Heart left ventricle (tissue), 16 donors: ENCODE data around the gene TMPRSS11B. TPM values are rescaled to one million over a fixed set of nuclear protein-coding genes. Genes with fewer than 3 reads are reported as not detected.

ENCODE experiments used
- ATAC-seq, 4 donors: fragments of 200-7000 bp; cut with Tn5 transposase; one replicate each; pipeline ENCODE4 v1.9.1; 2020 to 2022; ENCODE audit warnings: moderate library complexity in 4 of 4, mild to moderate bottlenecking in 3 of 4, moderate number of reproducible peaks in 1 of 4
- DNase-seq, 5 donors: peaks; one replicate each; pipeline ENCODE4 v3.0.0-alpha.2; 2020
- H3K27ac ChIP-seq, 12 donors: fragments of 200-600 bp; sonication (generic) in 4 of 12; one replicate each; pipeline versions ENCODE4 v1.5.0 to v1.8.0; 2016 to 2022; ENCODE audit warnings: mild to moderate bottlenecking in 2 of 12
- H3K27me3 ChIP-seq, 9 donors: fragments of 200-600 bp; sonication (generic) in 2 of 9; one replicate each; pipeline versions ENCODE4 v1.5.1 to v1.8.0; 2016 to 2022; ENCODE audit warnings: mild to moderate bottlenecking in 3 of 9
- H3K36me3 ChIP-seq, 9 donors: fragments of 200-600 bp; sonication (generic) in 2 of 9; one replicate each; pipeline versions ENCODE4 v1.5.0 to v1.8.0; 2018 to 2022; ENCODE audit warnings: mild to moderate bottlenecking in 2 of 9
- H3K4me1 ChIP-seq, 12 donors: fragments of 200-600 bp; sonication (generic) in 4 of 12; one replicate each; pipeline versions ENCODE4 v1.5.0 to v1.8.0; 2016 to 2022; ENCODE audit warnings: mild to moderate bottlenecking in 3 of 12
- H3K4me3 ChIP-seq, 12 donors: fragments of 200-600 bp; sonication (generic) in 4 of 12; one replicate each; pipeline versions ENCODE4 v1.5.0 to v1.8.0; 2017 to 2022; ENCODE audit warnings: mild to moderate bottlenecking in 9 of 12, moderate library complexity in 4 of 12
- H3K9me3 ChIP-seq, 12 donors: fragments of 200-600 bp; sonication (generic) in 4 of 12; one replicate each; pipeline versions ENCODE4 v1.5.0 to v1.8.0; 2016 to 2022; ENCODE audit warnings: mild to moderate bottlenecking in 1 of 12
- POLR2A ChIP-seq, 2 donors: fragments of 450-650 bp; IDR thresholded peaks; one replicate each; pipeline ENCODE4 v1.6.1; 2017; ENCODE audit warnings: antibody characterized with exemption in 2 of 2, mild to moderate bottlenecking in 2 of 2, moderate library complexity in 2 of 2
- WGBS, 4 donors: extraction: QIAGEN DNeasy Blood & Tissue Kit in 2 of 4; methylation state at CpG; one replicate each; pipeline versions ENCODE4 v1.1.5 to v1.1.7; 2013 to 2018; 5-methylcytosine and 5-hydroxymethylcytosine counted together
- intact Hi-C, 10 donors: fragments of 100-400 bp; cut with DNase I; formaldehyde crosslinking; loops; one replicate each; pipeline versions ENCODE4 v1.11.1 to v1.14.2; 2022
- polyA plus RNA-seq, 2 donors: library from polyadenylated mRNA; stranded (reverse); fragments of 200-250 nt; gene quantifications; one replicate each; pipeline ENCODE4 v1.2.3, GENCODE V29; 2013
- total RNA-seq, 9 donors: library from RNA; depleted of rRNA in 2 of 9; stranded (reverse); fragments of >200 nt in 2 of 9; fragmentation: NEBNext Ultra II Directional in 3 of 9; extraction: Animal tissue kit (Norgen Biotek cat#: 25700) in 3 of 9; gene quantifications; one replicate each; pipeline versions ENCODE4 v1.1.0 to v1.2.4, GENCODE V29; 2016 to 2023
- TF ChIP-seq, protein P1 (sequence below), 12 donors: fragments of 200-600 bp; sonication (generic) in 4 of 12; IDR thresholded peaks; one replicate each; pipeline versions ENCODE4 v1.5.0 to v1.8.0; 2018 to 2022; ENCODE audit warnings: antibody characterized with exemption in 12 of 12, mild to moderate bottlenecking in 5 of 12
- donor health status: ischemic (EF 13 %, LVEDD 7.1; RV severe dilation, severe dysfunction).
- donor health status: healthy with polysubstance abuse.
- donor health status: DM: no; HTN: yes; CAD: no.
- donor health status: DM: no; HTN: no; CAD: no.
- donor health status: ischemic (EF 25% LVEDD 6.9; RV normal size, moderate dysfunction).
- donor health status: ischemic (EF 25% LVEDD 5.7; RV mildly dilated, moderate dysfunction).
- donor health status: healthy.
- donor health status: DM: yes; HTN: yes; CAD: no.
- donor health status: ischemic (EF 35%, LVEDD 5.7; RV mildly dilated, moderate dysfunction).
- donor health status: nonischemic (EF 11% LVEDD 7.7; RV severe dilation, severe dysfunction).
- donor health status: DM: yes; HTN: yes; CAD: no.
- donor health status: PGD.
- donor health status: ischemic (EF 29% LVEDD 5.4; RV normal size, mild dysfunction).
- donor health status: nonischemic (EF 23%, LVEDD 6.1; RV moderate dilation, normal function).

The TMPRSS11B gene
- total and polyA plus RNA-seq, 11 donors, result 0.06 TPM; not detected in 10

DNA sequence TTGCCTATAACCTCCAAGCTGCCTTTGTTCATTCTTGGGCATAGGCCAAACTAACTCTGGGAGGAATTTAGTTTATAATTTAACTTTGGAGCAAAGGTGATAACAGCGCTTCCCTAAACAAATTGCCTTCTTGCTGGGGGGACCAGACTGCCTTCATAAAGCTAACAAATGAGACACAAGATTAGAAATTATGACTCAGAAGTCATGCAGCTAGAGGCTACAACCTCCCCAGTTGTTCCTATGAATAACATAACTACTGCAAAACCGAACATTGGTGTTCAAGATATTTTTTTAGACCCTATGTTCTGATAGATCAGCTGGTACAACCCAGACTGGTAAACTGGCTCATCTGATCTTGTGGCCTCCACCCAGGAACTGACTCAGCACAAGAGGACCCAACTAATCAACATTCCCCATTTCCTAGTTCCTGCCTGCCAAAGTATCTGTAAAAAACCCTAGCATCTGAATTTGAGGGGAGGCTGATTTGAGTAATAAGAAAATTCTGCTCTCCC is 22.0 kb upstream of the TMPRSS11B start:
- intact Hi-C loops, result no loop called here
- TF ChIP-seq, protein P1, sequence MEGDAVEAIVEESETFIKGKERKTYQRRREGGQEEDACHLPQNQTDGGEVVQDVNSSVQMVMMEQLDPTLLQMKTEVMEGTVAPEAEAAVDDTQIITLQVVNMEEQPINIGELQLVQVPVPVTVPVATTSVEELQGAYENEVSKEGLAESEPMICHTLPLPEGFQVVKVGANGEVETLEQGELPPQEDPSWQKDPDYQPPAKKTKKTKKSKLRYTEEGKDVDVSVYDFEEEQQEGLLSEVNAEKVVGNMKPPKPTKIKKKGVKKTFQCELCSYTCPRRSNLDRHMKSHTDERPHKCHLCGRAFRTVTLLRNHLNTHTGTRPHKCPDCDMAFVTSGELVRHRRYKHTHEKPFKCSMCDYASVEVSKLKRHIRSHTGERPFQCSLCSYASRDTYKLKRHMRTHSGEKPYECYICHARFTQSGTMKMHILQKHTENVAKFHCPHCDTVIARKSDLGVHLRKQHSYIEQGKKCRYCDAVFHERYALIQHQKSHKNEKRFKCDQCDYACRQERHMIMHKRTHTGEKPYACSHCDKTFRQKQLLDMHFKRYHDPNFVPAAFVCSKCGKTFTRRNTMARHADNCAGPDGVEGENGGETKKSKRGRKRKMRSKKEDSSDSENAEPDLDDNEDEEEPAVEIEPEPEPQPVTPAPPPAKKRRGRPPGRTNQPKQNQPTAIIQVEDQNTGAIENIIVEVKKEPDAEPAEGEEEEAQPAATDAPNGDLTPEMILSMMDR (IDR thresholded peaks at IDR 0.05), result no peak
- TF ChIP-seq POLR2A (IDR thresholded peaks at IDR 0.05), result no peak
- H3K9me3 ChIP-seq, result no peaks in the 10 kb centered on the region
- 61 to 91% (median 69%) methylated on average over 2 of the region's 2 CpGs for WGBS, 4 donors
- H3K4me3 ChIP-seq, result no peak overlapping the region
- ATAC-seq (no peak), DNase-seq (no peak)
- no peaks in the 10 kb centered on the region for H3K27me3 ChIP-seq
- H3K36me3 ChIP-seq, result no peaks in the 10 kb centered on the region
- H3K27ac ChIP-seq, result no peak overlapping the region
- peaks cover 0 to 6% (median 0%) of the 10 kb centered on the region in 12 donors for H3K4me1 ChIP-seq

DNA sequence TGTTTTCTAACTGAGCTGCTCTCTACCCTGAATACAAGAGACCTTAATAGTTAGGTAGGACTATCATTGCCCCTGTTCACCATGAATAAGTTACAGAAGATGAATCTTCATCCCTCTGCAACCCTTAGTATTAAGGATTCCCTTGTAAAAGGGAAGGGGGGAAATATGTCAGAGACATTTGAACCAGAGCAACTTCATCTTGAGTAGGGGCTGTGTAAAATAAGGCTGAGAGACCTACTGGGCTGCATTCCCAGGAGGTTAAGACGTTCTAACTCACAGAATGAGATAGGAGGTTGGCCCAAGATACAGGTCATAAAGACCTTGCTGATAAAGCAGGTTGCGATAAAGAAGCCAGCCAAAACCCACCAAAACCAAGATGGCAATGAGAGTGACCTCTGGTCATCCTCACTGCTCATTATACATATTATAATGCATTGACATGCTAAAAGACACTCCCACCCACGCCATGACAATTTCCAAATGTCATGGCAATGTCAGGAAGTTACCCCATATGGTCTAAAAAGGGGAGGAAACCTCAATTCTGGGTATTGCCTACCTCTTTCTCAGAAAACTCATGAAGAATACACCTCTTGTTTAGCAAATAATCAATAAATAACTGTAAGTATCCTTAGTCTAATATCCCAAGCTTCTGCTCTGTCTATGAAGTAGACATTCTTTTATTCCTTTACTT is 19.5 kb upstream of the TMPRSS11B start:
- H3K27ac ChIP-seq, result no peak overlapping the region
- no peaks in the 10 kb centered on the region for H3K4me1 ChIP-seq
- intact Hi-C loops, result no loop called here
- no peaks in the 10 kb centered on the region for H3K36me3 ChIP-seq
- no peaks in the 10 kb centered on the region for H3K27me3 ChIP-seq
- WGBS, 4 donors, result 49 to 58% (median 56%) methylated on average over 3 of the region's 3 CpGs
- TF ChIP-seq POLR2A (IDR thresholded peaks at IDR 0.05), result no peak
- TF ChIP-seq, protein P1 (IDR thresholded peaks at IDR 0.05), result no peak
- H3K4me3 ChIP-seq, result no peak overlapping the region
- no peaks in the 10 kb centered on the region for H3K9me3 ChIP-seq
- DNase-seq, result no peak
- ATAC-seq, result no peak

DNA sequence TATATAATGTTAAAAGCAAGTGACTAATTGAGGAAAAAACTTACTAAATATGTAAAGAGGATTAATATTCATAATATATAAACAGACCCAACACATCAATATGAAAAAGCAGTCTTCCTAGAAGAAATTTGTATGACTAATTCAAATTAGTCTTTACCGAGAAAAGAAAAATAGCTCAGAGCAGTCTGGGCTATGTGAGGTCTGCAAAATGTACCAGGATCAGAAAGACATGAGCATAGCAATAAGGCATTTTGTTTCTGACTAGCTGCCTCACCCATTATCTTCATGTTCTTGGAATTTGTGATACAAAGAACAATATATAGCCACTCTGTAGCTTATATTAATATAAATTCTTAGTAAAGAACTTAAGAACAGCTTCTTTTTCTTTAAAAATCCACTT is 13.7 kb upstream of the TMPRSS11B start:
- intact Hi-C loops, result no loop called here

DNA sequence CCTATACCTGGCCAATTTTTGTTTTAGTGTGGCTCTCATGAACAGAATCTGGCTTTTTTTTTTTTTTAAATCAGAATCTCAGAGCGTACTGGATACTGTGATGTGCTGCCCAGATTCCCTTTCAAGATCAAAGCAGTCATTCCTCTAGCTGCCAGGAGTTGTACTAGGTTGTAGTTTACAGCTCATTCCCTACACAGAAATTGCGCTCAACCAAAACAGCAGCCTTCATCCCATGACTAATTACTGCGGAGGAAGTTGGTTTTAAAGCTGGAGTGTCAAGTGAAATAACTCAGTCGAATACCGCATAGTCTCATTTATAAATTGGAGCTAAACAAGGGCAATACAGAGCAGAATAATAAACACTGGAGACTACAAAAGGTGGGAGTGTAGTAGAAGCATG is 12.2 kb upstream of the TMPRSS11B start:
- Histone ChIP-seq H3K27me3 (peaks cover 0 to 7% (median 0%) of the 10 kb centered on the region in 9 donors), H3K4me3 (no peak overlapping the region), H3K27ac (no peak overlapping the region), H3K4me1 (no peaks in the 10 kb centered on the region), H3K36me3 (no peaks in the 10 kb centered on the region), H3K9me3 (no peaks in the 10 kb centered on the region)
- intact Hi-C loops, result no loop called here
- DNase-seq, result no peak
- TF ChIP-seq, protein P1 (IDR thresholded peaks at IDR 0.05), result no peak
- no peak for TF ChIP-seq POLR2A (IDR thresholded peaks at IDR 0.05)
- no peak for ATAC-seq
- 90 to 95% (median 90%) methylated on average over 5 of the region's 5 CpGs for WGBS, 4 donors

More for the DNA sequence above, 13.7 kb upstream of the TMPRSS11B start:
- Histone ChIP-seq H3K36me3 (no peaks in the 10 kb centered on the region), H3K4me3 (no peak overlapping the region), H3K27me3 (peaks cover 0 to 7% (median 0%) of the 10 kb centered on the region in 9 donors), H3K9me3 (no peaks in the 10 kb centered on the region), H3K27ac (no peak overlapping the region), H3K4me1 (no peaks in the 10 kb centered on the region)
- 81 to 87% (median 85%) methylated on average over 1 of the region's 1 CpG for WGBS, 4 donors
- DNase-seq, result no peak
- ATAC-seq, result no peak
- TF ChIP-seq, protein P1 (IDR thresholded peaks at IDR 0.05), result no peak
- TF ChIP-seq POLR2A (IDR thresholded peaks at IDR 0.05), result no peak
